Measurements from ENCODE around the gene TMEM242. TPM values are rescaled to one million over a fixed set of nuclear protein-coding genes. Genes with fewer than 3 reads are reported as not detected.

The TMEM242 gene
- total and polyA plus RNA-seq, 2 of the 8 experiments (the other 6 are each of a cell fraction or from before 2014, with no cell fraction given): 2.4 to 9.0 TPM

DNA sequence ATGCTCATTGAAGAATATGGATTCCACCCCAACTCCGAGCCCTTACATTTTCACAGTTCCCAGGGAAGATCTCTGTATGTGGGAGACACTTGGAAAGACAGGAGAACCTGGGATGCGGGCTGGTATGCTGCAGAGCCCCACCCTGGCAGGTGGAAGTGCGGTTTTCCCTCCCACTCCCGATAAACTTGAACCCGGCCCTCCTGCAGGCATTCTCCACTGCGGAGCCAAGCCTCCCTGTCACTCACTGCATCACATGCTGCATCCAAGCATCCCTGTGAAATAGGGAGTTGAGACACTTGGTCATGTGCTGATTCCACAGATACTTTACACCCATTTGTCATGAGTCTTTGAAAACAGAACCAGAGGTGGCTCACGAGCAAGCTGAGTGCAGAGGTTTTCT, 35.4 kb downstream of the TMEM242 start:
- Histone ChIP-seq H3K9me3 (ENCODE audit: insufficient read depth in 2 of 2, low read depth in 1 of 2, low read length in 1 of 2) (no peaks in the 10 kb centered on the region), H3K27ac (ENCODE audit: low read depth, low read length) (no peak overlapping the region), H3K79me2 (ENCODE audit: control insufficient read depth in 1 of 2, insufficient read depth in 2 of 2, low read length in 2 of 2) (no peaks in the 10 kb centered on the region), H3K4ac (replicated peaks; ENCODE audit: insufficient read length, low read depth, low read length) (no peak overlapping the region), H3K23ac (ENCODE audit: insufficient read length) (no peak overlapping the region), H3K4me1 (replicated peaks in 1 of 4; ENCODE audit: control insufficient read depth in 3 of 4, insufficient read depth in 4 of 4, low read length in 3 of 4) (peaks cover 0 to 6% (median 1%) of the 10 kb centered on the region in 4 experiments; a peak in 2 of 7 replicates), H3K14ac (ENCODE audit: insufficient read length) (no peak overlapping the region), H2BK120ac (replicated peaks; ENCODE audit: low read depth, low read length) (no peak overlapping the region), H3K4me3 (ENCODE audit: extremely low read depth in 1 of 4, insufficient read depth in 2 of 4, low read depth in 3 of 4, low read length in 4 of 4) (no peak overlapping the region), H2BK5ac (ENCODE audit: low read depth, low read length) (no peak overlapping the region), H4K20me1 (replicated peaks in 1 of 2; ENCODE audit: control insufficient read depth in 1 of 2, insufficient read depth in 2 of 2, low read length in 2 of 2) (no peaks in the 10 kb centered on the region), H3K18ac (ENCODE audit: extremely low read depth, low read length) (no peak overlapping the region), H2BK15ac (ENCODE audit: low read length) (no peak overlapping the region), H4K91ac (replicated peaks; ENCODE audit: insufficient read length, low read length) (no peak overlapping the region), H3K79me1 (ENCODE audit: low read depth, low read length) (no peaks in the 10 kb centered on the region), H3K56ac (replicated peaks; ENCODE audit: insufficient read length, low read depth, low read length) (no peak overlapping the region), H2BK20ac (ENCODE audit: low read length) (no peak overlapping the region), H3K36me3 (ENCODE audit: control insufficient read depth in 2 of 4, insufficient read depth in 4 of 4, low read length in 3 of 4) (no peaks in the 10 kb centered on the region; a peak in 1 of 8 replicates), H3K9ac (replicated peaks in 1 of 4; ENCODE audit: extremely low read depth in 1 of 4, low read depth in 3 of 4, low read length in 3 of 4) (no peak overlapping the region), H4K8ac (ENCODE audit: extremely low read depth, insufficient read depth, low read length) (no peak overlapping the region), H2AK5ac (ENCODE audit: low read depth, low read length) (no peak overlapping the region), H3K4me2 (ENCODE audit: insufficient read depth in 1 of 2, low read depth in 2 of 2, low read length in 2 of 2) (no peak overlapping the region), H3K23me2 (ENCODE audit: low read depth, low read length) (no peaks in the 10 kb centered on the region), H2BK12ac (ENCODE audit: low read depth, low read length) (no peak overlapping the region), H3K27me3 (replicated peaks in 1 of 4; ENCODE audit: control insufficient read depth in 3 of 4, extremely low read depth in 1 of 4, insufficient read depth in 3 of 4, low read length in 3 of 4) (no peaks in the 10 kb centered on the region), H2AFZ (ENCODE audit: low read length) (no peak overlapping the region), H4K5ac (ENCODE audit: insufficient read length, low read depth, low read length) (no peak overlapping the region)
- DNase-seq (ENCODE audit: low read depth in 1 of 2, low spot score in 2 of 2) (no peak), FAIRE-seq (no peak)
- POLR2A ChIA-PET (ENCODE audit: partially characterized antibody): interaction anchor here (0.9 to 1.5 kb wide), 3 partner anchors 10 to 36 kb away, joined by 4 to 7 read pairs (median 6); partner anchors contain the start of gene TMEM242
- CTCF ChIA-PET (ENCODE audit: partially characterized antibody): interaction anchor here (0.7 to 1.6 kb wide), 4 partner anchors 11 to 27 kb away, joined by 3 to 6 read pairs (median 4); no protein-coding TSS in a partner anchor
- 82% methylated on average over 7 of the region's 7 CpGs; no CpG with 5 or more reads in 1 of the 2 experiments for WGBS, 2 experiments (ENCODE audit: extremely low coverage in 1 of 2, insufficient coverage in 1 of 2, insufficient read length in 1 of 2, insufficient replicate concordance in 2 of 2, low coverage in 1 of 2, low lambda C conversion rate in 2 of 2, missing lambda C conversion rate in 1 of 2)
- TF ChIP-seq MAFK (IDR thresholded peaks at IDR 0.05; ENCODE audit: low read depth, low read length) (no peak), SP1 (IDR thresholded peaks at IDR 0.05; ENCODE audit: low read depth, low read length) (no peak), KDM4A (IDR thresholded peaks at IDR 0.05; ENCODE audit: low read depth, low read length, severe bottlenecking) (no peak), JUND (IDR thresholded peaks at IDR 0.05; ENCODE audit: low read length) (no peak), BACH1 (IDR thresholded peaks at IDR 0.05; ENCODE audit: low read length) (no peak), TBP (IDR thresholded peaks at IDR 0.05; ENCODE audit: low read depth, low read length) (no peak), TCF12 (IDR thresholded peaks at IDR 0.05; ENCODE audit: low read depth, low read length) (no peak), SIX5 (IDR thresholded peaks at IDR 0.05; ENCODE audit: low read depth, low read length) (no peak), JUN (IDR thresholded peaks at IDR 0.05; ENCODE audit: low read depth, low read length) (no peak), TAF1 (IDR thresholded peaks at IDR 0.05; ENCODE audit: low read depth, low read length) (no peak), CTBP2 (IDR thresholded peaks at IDR 0.05; ENCODE audit: borderline replicate concordance, insufficient read depth, insufficient read length, low read length) (no peak), SIRT6 (IDR thresholded peaks at IDR 0.05; ENCODE audit: low read length) (no peak)
- TF ChIP-seq, protein P1, sequence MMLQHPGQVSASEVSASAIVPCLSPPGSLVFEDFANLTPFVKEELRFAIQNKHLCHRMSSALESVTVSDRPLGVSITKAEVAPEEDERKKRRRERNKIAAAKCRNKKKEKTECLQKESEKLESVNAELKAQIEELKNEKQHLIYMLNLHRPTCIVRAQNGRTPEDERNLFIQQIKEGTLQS (IDR thresholded peaks at IDR 0.05; ENCODE audit: insufficient read depth, low read depth, low read length): no peak

Measured in H1 (cell line).